GM19438 (cell line): ENCODE measurements around the gene PPFIA1.
"Not testable (repeated sequence)": the region's sequence is repeated elsewhere in the genome, so short reads cannot be mapped to it uniquely, and the experiment has no call there.

ENCODE experiments used
- ATAC-seq: cut with Tn5 transposase; IDR thresholded peaks from one replicate; pipeline ENCODE4 v1.9.1; 2021; ENCODE audit warnings: low read depth; ENCODE audit not compliant: unreplicated experiment

Gene PPFIA1

DNA sequence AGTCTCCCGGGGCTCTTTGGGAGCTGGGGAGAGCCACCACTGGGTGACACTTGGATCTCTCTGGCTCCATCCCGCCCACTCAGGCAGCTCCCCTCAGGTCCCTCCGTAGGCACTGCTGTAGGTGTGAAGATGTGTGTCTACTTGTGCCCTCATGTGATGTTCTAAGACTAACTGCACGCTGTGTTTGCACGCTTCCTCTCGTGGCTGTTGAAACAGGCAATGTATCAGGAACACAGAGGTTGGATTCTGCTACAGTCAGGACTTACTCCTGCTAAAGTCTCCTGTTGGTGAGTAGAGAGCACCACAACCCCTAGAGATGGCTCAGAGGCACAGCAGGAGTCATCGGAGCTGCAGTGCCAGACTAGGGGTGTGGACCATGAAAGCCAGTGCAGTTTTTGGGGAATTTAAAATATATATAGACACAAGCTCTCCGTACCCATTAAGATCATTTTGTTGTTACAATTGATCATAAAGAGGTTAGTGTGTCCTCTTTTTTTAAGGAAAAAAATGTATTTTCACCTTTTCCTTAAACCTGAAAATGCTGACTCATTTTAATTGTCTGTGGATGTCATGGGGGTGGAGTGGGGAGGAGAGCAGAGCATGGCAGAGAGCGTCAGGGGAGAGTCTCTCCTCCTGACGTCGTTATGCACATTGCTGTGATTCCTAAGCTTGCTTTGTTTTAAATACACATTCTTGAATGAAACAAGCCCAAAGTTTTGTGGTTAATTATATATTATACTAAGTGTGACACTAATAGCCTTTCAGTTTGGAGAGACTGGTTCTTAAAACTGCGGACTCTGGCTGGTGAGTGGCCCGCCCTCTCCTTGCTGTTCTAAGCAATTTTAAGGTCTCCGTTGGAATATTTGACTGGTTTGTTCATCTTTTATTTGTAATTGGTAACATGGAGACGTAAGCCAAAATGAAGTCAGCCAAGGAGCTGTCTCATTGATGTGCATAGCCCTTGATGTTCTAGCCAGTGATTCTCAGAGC lies 111.7 kb downstream of the PPFIA1 start:
- no peak for ATAC-seq

DNA sequence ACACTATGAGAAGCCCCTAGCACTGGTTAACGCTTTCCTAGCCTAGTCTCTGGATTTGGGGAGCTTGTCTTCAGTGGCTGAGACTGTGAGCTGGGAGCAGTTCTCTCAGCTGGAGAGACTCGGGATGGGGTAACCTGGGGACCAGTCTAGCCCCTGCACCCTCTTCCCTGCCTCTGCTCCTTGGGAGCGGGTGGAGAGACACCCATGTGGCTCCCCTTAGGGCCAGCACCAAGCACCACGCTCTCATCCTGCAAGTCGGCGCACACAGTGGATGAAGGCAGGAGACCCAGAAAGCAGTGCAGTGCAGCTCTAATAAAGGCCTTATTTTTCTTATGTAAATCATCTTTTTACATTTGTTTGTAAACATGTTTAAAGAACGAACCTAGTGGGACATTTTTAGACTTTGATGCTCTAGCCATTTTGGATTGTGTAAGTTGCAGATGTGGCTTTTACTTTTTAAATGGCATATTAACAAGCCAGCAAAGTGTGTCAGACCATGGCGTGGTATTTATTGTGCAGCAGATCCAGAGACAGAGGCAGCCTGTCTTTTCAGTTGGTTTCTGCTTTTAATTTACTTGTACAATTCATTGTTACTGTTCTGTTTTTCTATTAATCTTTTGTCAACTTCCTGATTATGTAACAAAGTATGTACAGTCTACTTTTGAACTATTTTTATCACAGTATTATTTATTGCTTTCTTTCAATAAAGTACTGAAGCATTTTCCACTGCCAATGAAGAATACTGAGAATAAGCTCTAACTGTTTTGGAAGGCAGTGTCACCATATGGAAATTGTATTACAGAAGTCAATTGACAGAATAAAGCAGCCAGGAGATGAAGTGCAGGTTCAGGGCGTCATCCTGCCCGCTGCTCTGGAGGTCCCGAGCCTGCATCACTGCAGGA lies 113.4 kb downstream of the PPFIA1 start:
- ATAC-seq, result no peak

DNA sequence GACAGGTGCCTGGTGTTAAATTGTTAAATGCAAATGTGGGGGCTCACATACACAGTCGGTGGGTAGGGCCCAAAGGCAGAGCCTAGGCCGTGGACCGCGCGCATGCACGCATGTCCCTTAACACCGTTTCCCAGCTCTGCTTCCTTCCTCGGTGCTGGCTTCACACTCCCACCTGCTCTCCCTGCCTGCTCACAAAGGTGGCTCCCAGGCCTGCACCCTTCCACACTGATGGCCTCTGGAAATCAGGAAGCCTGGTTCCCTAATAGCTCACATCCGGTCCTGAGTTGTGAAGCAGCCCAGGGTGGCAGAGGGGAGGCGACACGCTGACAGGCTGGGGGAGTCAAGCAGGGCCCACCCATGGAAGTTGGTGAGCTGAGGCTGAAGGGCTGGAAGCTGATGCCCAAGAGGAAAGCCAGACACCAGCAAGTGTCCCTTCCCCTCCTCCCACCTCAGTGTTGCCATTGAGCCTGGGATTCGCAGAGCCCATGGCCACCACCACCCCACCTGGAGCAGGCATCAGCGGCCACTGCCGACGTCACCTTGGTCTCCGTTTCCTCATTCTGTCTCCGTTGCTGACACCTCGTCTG lies 114.2 kb downstream of the PPFIA1 start:
- no peak for ATAC-seq

DNA sequence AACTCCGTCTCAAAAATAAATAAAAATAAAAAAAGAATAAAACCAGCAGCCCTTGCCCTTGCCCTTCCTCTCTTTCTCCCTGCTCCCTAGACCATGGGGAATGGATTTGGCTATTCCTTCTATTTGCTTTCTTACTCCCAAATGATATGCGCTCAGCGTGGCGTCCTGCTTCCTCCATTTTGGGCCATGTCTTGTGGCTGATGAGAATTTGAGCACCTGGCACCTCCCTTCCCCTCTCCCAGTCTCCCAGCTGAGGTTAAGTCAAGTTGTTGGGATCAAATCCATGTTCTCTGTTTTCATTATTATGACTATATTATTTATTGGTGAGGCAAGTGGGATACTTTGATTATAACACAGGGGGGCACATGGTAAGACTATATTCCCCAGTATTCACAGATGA lies 117.1 kb downstream of the PPFIA1 start:
- ATAC-seq, result no peak

DNA sequence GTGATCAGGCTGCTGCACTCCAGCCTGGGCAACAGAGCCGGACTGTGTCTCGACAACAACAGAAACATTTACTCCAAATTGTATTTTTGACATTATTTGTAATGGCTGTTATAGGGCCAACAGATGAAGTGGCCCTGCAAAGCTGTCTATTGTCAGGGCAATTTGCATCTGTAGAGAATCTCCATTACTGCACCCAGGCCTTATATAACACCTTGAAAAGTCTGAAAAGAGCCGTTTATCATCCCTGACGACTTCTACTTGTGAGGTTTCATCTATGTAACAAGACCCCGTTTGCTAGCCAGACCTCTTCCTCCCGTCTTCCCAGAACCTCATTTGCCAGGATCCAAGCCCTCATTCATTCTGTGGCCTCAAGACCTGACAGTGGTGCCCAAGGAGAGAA lies 118.7 kb downstream of the PPFIA1 start:
- no peak for ATAC-seq

DNA sequence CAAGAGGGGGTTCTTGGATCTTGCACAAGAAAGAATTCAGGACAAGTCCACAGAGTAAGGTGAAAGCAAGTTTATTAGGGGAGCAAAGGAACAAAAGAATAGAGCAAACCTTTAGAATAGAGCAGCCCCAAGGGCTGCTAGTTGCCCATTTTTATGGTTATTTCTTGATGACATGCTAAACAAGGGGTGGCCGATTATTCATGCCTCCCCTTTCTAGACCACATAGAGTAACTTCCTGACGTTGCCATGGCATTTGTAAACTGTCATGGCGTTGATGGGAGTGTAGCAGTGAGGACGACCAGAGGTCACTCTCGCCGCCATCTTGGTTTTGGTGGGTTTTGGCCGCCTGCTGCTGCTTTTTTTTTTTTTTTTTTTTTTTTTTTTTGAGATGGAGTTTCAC lies 120.4 kb downstream of the PPFIA1 start:
- not testable (repeated sequence) for ATAC-seq

DNA sequence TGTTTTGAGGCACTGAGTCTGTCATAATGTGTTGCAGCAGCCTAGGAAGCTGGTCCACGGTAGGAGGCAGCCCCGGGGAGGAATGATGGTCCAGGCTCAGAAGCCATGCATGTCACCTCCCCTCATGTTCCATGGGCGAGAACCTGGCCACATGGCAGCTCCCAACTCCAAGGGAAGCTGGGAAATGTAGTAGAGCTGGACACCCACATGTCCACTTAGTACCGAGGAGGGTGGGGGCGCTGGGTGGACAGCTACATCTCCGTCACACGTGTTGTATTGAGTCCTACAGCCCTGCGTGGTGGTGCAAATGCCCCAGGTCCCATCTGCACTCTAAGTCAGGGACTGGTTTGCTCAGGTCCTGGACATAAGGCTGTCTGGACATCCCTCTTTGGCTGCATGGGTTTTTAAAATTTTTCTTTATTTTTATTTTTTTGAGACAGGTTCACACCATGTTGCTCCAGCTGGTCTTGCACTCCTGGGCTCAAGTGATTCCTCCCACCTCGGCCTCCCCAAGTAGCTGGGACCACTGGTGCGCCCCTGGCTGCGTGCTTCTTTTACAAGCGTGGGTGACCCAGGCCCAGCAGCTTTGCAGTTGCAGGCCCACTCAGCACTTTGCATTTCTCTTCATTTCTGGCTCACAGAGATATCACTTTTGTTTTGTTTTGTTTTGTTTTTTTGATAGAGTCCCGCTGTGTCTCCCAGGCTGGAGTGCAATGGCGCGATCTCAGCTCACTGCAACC lies 123.9 kb downstream of the PPFIA1 start:
- ATAC-seq, result no peak

DNA sequence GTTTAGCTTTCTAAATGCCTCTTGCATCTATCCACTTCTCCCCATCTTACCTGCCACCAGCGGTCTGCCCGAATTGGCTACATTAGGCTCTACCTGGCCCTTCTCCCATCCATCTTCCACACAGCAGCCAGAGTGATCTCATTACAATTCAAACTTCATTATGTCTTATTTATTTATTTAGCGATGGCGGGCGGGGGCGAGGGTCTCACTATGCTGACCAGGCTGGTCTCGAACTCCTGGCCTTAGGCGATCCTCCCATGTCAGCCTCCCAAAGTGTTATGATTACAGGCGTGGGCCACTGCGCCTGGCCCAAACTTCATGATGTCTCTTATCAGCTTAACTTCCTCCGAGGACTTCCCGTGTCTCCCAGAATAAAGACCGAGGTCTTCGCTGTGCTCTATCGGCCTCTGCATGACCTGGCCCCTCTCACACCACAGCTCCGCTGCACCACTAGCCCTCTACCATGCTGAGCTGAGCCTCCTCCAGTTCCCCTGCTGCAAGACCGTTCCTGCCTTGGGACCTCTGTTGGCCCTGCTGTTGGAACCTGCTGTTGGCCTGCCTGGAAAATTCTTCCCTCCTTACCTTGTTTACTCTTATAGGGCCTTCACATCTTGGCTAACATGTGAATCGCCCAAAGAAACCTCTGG lies 127.0 kb downstream of the PPFIA1 start:
- no peak for ATAC-seq

DNA sequence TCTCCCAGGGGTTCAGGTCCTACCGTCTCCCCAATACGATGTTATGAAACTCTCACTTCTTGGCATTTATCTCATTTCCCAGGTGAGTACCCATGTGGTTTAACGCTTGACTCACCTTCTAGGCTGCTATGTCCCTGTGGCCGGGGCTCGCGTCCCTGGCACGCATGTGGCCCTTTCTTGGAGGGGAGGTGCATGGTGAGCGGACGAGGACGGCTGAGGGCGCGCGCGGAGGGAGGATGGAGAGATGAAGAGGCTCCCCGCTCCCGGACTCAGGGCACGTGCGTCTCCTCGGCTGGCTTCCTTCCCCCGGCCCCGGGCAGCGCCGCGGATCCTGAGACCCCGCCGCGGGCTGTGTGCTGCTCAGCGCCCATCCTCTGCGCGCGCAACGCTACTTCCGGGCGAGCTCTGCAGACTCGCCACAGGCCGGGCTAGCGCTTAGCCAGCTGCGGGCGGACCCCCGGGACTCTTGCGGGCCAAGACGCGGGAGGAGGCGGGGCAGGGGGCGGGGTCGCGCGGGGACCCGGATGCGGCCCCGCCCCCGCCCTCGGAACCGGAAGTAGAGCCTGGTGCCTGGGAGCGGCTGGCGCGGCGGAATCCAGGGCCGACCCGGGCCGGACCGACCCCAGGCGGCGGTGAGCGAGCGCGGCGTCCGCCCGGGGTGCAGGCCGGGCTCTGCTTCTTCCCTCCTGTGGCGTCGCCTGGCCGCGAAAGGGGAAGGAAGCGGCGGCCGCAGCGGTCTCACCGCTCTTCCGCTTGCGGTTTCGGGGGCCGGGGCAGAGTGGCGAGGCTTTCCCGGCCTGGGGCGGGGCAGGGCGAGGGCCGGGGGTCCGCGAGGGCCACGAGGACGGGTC lies 127.7 kb downstream of the PPFIA1 start, which contains the start of gene CTTN:
TSS of gene CTTN (plus strand) at position 547 of the 851 bp plus-strand sequence. CDS start 8,769 bp downstream, outside the sequence.
- no peak for ATAC-seq

DNA sequence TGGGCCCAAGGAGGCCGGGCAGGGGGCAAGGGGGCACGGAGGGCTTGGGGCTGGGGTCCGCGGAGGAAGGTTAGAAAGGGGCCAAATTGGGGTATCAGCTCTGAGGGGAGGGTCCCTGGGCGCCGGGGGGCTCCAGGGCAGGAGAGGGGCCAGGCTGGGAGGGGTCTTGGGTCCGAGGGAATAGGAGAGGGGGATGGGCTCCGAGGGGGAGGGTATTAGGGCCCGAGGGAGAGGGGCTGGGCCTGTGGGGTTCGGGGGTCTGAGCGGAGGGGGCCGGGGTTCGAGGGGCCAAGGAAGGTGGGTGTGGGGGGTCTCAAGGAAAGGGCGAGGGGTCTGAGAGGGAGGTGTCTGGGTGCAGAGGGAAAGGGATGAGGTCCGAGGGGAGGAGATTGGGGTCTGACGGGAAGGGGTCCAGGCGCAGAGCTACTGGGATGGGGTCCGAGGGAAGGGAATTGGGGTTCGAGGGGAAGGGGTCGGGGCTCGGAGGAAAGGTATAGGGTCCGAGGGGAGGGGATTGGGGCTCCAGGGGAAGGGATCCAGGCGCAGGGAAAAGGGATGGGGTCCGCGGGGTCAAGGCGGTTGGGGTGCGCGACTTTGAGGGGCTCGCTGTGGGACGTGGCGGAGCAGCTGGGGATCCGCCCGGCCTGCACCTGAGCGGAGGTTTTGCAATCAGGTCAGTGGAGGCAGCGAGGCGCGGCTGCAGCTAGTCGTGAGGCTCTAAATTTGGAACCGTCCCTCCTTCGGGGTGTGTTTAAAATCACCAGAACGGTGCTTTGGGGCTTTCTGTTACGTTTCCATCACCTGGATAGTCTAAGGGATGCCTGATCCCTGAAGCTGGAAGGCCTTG lies 128.6 kb downstream of the PPFIA1 start:
- no peak for ATAC-seq

DNA sequence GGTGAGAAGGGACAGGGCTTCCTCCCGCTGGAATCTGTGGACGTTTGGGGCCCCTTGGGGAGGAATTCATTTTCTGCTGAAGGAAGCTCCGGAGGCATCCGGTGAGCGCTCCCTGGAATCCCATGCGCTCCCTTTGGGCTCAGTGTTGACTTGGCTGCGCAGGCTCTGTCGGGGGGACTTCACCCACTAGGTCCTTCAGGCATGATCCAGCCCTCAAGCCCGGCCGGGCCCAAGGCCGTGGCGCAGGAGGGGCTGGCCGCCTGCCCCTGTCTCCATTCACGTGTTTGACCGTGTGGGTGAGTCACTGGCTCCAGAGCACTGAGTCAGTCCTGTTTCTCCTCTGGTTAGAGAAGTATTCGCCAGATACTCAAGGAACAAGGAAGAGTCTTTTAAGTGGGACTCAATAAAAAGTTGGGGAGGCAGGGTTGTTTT lies 129.2 kb downstream of the PPFIA1 start:
- ATAC-seq, result no peak

DNA sequence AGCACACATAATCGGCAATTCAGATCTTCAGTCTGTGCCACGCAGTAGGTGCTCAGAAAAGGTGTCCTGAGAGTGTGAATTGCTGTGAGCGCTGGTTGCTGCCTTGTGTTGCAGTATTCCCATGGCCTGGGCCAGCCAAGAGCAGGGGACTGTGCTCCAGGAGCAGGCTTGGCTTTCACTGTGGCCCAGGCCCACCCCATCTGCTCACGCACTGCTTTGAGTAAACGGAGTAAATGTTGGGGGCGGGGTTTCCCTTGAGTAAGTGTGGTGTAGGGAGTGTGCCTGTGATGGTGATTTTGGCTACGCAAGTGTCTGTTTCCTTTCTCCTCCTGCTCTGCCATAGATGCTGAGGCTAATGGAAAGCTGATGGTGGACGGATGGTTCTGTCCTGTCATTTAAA lies 130.2 kb downstream of the PPFIA1 start:
- no peak for ATAC-seq

DNA sequence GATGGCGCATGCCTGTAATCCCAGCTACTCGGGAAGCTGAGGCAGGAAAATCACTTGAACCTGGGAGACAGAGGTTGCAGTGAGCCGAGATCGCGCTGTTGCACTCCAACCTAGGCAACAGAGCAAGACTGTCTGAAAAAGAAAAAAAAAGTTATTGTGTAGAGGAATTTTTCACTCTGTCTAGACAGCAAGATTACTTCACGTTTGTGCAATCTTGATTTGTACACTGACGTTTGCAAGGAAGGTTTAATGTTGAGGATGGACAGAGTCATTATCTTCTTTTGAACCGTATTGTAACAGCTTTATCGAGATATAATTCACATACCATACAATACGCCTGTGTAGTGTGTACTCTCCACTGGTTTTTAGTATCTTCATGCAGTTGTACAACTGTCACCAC lies 131.5 kb downstream of the PPFIA1 start:
- no peak for ATAC-seq

DNA sequence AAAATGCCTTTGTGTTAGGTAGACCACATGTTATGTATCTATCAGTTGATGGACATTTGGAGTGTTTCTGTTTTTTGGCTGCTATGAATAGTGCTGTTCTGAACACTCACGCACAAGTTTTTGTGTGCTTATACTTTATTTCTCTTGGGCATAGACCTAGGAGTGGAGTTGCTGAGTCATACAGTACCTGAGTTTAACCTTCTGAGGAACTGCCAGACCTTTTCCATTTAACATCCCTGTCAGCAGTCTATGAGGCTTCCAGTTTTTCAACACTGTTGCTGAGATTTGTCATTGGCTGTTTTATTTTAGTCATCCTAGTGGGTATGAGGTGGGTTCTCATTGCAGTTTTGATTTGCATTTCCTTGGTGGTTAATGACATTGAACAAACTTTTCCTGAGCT lies 132.2 kb downstream of the PPFIA1 start:
- ATAC-seq, result no peak

DNA sequence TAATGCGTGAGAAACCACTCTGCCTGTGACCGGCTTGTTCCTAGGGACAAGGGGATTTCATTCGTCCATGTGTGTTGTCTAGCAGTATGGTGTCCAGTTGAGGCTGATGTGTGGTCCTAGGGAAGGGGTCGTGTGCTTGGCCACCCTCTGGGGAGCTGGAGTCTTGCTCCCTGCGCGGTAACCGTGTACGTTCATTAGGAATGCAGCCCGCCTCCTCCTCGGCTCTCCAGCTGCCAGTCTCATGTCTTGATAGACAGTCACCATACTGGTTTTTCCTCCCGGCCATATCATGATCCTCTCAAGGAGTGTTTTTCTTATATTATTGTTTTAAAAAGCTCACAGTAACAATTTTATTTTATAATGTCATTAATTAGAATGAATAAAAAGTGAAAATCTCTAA lies 133.8 kb downstream of the PPFIA1 start:
- no peak for ATAC-seq

DNA sequence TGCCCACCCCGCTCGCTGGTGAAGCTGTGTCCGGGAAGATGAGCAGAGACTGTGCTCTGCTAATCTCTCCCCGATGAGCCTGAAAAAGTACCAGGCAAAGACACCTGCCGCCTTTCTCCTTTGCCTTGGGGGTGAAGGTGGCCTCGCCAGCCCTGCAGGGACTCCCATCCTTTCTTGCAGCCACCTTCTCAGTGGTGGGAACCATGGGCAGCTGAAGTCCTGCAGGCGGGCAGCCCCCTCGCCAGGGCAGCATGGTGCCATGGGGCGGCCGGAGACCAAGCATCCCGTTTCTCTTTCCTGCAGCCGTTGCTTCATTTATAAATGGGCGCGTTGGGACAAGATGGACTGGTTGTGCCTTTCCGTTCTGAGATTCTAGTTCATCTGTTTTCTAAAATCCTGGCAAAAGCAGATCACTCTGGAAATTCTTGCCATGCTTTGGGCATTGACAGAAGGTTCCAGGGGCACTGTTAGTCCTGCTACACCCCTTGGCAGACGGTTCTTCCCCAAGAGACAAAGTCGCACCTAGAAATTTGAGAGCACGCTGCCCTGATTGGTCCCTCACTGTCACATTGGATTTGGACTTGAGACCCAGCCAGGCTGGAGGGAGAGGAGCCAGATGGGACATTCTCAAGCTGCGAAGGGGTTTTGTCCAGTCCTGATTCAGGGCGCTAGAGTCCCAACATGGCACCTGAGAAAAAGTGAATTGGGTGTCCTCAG lies 135.3 kb downstream of the PPFIA1 start:
- ATAC-seq, result no peak

DNA sequence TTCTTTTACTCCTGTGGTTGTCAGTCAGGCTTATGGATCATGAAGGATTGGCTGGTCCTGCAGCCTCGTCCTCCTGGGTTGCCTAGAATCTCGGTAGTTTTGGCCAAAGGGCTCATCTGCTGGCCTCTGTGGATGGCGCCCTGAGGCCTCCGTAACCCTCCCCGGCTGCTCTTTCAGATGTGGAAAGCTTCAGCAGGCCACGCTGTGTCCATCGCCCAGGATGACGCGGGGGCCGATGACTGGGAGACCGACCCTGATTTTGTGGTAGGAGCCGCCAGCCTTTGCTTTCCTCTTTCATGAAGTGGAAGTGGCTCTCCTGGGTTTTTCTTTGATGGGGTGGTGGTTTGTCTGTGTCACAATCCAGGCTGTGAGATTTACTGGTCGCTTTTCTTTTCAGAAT lies 136.6 kb downstream of the PPFIA1 start:
- no peak for ATAC-seq
